Neural cell (in vitro differentiated cells): ENCODE data around the gene MCC.

ENCODE experiments used
- CTCF ChIP-seq: fragments of 450-650 bp; IDR thresholded peaks from 2 replicates; pipeline ENCODE4 v1.5.1; 2014; ENCODE audit warnings: antibody characterized with exemption, mild to moderate bottlenecking, moderate library complexity; ENCODE audit not compliant: poor library complexity, severe bottlenecking
- EP300 ChIP-seq: fragments of 450-650 bp; conservative IDR thresholded peaks from 2 replicates; pipeline ENCODE4 v1.6.1; 2014; ENCODE audit warnings: antibody characterized with exemption, mild to moderate bottlenecking, moderate library complexity; ENCODE audit not compliant: poor library complexity, severe bottlenecking
- EZH2 ChIP-seq: fragments of 200-600, 300-800 bp; shearing (Covaris generic), sonication (generic); IDR thresholded peaks from 2 replicates; pipeline ENCODE4 v1.6.1; 2014; ENCODE audit warnings: antibody characterized with exemption, low read length, borderline replicate concordance, mild to moderate bottlenecking; ENCODE audit not compliant: insufficient read depth, poor library complexity, severe bottlenecking

- no peak for TF ChIP-seq EP300
- no peak for TF ChIP-seq EZH2
- TF ChIP-seq CTCF: no peak
These were observed 35.3 kb downstream of the MCC start for GRCh38 chr5:113452941-113453340.
